ENCODE measurements around the gene TCIRG1. TPM values are rescaled to one million over a fixed set of nuclear protein-coding genes. Genes with fewer than 3 reads are reported as not detected.

The TCIRG1 gene
- total RNA-seq, 1 experiment from 2014 or later = 31.7 TPM

- DNase-seq (ENCODE audit: low read depth) = no peak
Measured at GRCh38 chr11:68051191-68052136, 12.6 kb downstream of the TCIRG1 start.

GRCh38 chr11:68052137-68052873 lies 13.5 kb downstream of the TCIRG1 start:
- DNase-seq (ENCODE audit: low read depth) = no peak

- DNase-seq (ENCODE audit: low read depth) = peak; percentile 4
Measured at GRCh38 chr11:68053117-68053516, 14.3 kb downstream of the TCIRG1 start.

- DNase-seq (ENCODE audit: low read depth) = no peak
Measured at GRCh38 chr11:68053981-68054812, 15.4 kb downstream of the TCIRG1 start.

GRCh38 chr11:68056317-68057285 lies 17.8 kb downstream of the TCIRG1 start:
- DNase-seq (ENCODE audit: low read depth) = no peak

GRCh38 chr11:68057807-68058206 lies 19.0 kb downstream of the TCIRG1 start:
- DNase-seq (ENCODE audit: low read depth) = no peak

GRCh38 chr11:68061508-68061907 lies 22.7 kb downstream of the TCIRG1 start:
- DNase-seq (ENCODE audit: low read depth) = no peak

GRCh38 chr11:68064926-68065325 lies 26.1 kb downstream of the TCIRG1 start:
- no peak for DNase-seq (ENCODE audit: low read depth)

- DNase-seq (ENCODE audit: low read depth) = no peak
Measured at GRCh38 chr11:68065841-68066240, 27.0 kb downstream of the TCIRG1 start.

GRCh38 chr11:68066742-68067141 lies 27.9 kb downstream of the TCIRG1 start:
- no peak for DNase-seq (ENCODE audit: low read depth)

GRCh38 chr11:68067991-68068390 lies 29.2 kb downstream of the TCIRG1 start:
- DNase-seq (ENCODE audit: low read depth) = no peak

- DNase-seq (ENCODE audit: low read depth) = no peak
Measured at GRCh38 chr11:68071281-68072048, 32.6 kb downstream of the TCIRG1 start.

GRCh38 chr11:68074584-68075352 lies 35.9 kb downstream of the TCIRG1 start:
- DNase-seq (ENCODE audit: low read depth) = no peak

GRCh38 chr11:68076371-68077042 lies 37.7 kb downstream of the TCIRG1 start:
- no peak for DNase-seq (ENCODE audit: low read depth)

- no peak for DNase-seq (ENCODE audit: low read depth)
Measured at GRCh38 chr11:68077617-68078582, 39.1 kb downstream of the TCIRG1 start.

- no peak for DNase-seq (ENCODE audit: low read depth)
Measured at GRCh38 chr11:68080860-68081259, 42.0 kb downstream of the TCIRG1 start.

- DNase-seq (ENCODE audit: low read depth) = no peak
Measured at GRCh38 chr11:68081691-68082090, 42.9 kb downstream of the TCIRG1 start.

All from Daoy (cell line).